NCI-H1092 treated with DMSO at 0.1 percent for 48 hours (cell line): Measurements from ENCODE around the gene HOXA5.

Source experiments
- DNase-seq: peaks from one replicate; lab custom pipeline; 2025; lab: John Stamatoyannopoulos, UW

The HOXA5 gene

GRCh38 chr7:27148031-27148755 lies 4.7 kb upstream of the HOXA5 start:
- no peak for DNase-seq

DNA sequence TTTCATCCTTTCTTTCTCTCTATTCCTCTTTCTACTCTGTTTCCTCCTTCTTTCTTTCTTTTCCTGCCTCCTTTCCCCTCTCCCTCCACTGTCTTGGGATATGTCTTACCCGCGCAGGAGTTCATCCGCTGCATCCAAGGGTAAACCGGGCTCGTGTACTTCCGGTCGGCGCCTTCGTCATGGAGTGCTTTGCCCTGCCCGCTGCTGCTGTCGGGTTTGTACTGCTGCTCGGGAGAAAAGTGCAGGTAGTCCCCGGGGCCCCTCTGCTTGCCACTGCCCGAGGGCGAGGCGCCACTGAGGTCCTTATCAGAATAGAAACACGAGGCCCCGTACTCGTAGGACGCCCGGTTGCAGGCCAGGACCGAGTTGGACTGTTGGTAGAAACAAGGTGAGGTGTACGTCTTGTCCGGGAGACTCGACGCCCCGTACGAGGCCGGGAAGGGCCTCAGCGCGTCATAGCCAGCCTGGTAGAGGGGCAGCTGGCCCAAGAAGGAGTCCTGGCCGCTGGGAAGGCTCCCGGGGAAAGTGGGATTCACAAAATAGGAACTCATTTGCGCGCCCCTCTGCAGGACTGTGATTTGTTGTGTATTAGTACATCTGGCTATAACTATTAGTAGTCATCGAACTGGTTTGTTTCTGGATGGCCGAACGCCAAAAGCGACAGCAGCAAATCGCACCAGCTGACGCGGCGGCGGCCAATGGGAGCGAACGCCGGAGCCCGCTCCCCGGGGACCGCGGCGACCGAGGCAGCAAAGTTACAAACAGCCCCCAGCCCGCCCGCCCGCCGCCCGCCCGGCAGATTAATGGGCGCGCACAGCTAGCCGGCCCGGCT lies 3.9 kb upstream of the HOXA5 start, which contains the start of gene HOXA6:
Gene HOXA6, minus strand, starts transcription at position 576 of the 832 bp plus-strand sequence. Its CDS starts 25 bp downstream, at position 551.
- no peak for DNase-seq

GRCh38 chr7:27146491-27147198 lies 3.2 kb upstream of the HOXA5 start:
- no peak for DNase-seq

DNA sequence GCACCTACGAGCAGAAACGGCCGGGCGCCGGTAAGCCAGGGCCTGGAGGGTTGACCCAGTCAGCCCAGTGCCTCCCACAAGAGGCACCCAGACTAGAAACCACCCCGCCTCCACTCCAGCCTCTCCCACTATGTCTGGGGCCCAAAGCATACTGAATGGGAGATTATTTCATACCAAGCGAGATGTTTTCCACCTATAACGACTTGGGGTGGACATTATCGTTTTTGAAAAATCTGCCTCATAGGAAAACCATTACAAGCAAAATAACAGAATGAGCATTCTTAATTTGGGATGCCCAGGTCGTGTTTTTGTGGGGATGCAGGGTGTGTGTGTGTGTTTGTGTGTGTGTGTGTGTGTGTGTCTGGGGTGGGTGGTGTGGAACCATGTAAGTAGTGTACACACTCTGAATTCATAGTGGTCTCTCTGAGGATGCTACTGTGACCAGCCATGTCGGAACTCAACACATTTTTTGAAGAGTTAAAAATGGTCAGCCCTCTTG lies 2.5 kb upstream of the HOXA5 start:
- no peak for DNase-seq

DNA sequence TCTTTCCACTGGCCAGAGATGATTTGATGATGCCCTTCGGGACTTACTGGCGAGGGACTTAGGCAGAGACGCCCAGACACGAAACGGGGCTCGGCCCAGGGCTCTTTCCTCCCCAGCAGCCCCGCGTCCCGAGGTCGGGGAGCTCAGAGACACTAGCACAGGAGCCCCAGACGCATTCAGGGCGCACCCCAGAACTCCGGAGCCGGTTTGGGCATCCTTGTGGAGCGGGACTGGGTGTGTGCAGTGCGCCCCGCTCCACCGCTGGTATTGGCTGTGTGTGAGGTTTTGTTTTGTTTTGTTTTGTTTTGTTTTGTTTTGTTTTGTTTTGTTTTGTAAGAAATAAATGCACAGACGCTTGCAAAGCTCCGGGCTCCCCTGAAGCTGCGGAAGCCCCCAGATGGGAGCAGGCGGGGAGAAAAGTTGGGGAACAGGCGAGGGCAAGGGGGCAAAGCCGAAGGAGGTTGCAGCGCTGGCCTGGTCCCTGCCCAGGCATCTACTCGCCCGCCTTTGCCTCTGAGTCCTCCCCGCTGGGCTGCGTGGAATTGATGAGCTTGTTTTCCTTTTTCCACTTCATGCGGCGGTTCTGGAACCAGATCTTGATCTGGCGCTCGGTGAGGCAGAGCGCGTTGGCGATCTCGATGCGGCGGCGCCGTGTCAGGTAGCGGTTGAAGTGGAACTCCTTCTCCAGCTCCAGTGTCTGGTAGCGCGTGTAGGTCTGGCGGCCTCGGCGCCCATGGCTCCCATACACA lies 1.9 kb upstream of the HOXA5 start:
- DNase-seq: no peak

DNA sequence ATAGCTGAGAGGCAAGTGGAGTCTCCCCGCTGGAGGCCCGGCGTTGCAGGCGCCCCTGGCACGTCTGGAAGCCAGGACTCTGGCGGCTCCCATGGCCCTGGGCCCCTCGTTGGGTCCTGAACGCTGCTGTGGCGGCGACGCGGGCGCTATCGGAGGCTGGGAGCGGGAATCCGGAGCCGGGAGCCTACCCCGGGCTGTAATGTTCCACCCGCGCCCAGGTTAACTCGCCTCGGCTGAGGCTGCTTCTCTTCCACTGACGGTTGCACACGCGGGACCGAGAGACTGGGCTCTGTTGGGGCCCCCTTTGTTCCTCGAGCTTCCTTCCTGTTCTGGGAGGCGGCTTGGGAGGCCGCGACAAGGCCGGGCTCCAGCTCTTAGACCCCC lies 1.3 kb upstream of the HOXA5 start:
- DNase-seq: no peak

- DNase-seq: no peak
Observed at GRCh38 chr7:27143950-27144780, 684 bp upstream of the HOXA5 start.

GRCh38 chr7:27142580-27143022 lies 880 bp downstream of the HOXA5 start:
- no peak for DNase-seq

- DNase-seq: no peak
Observed at GRCh38 chr7:27141923-27142579, 1.4 kb downstream of the HOXA5 start.

DNA sequence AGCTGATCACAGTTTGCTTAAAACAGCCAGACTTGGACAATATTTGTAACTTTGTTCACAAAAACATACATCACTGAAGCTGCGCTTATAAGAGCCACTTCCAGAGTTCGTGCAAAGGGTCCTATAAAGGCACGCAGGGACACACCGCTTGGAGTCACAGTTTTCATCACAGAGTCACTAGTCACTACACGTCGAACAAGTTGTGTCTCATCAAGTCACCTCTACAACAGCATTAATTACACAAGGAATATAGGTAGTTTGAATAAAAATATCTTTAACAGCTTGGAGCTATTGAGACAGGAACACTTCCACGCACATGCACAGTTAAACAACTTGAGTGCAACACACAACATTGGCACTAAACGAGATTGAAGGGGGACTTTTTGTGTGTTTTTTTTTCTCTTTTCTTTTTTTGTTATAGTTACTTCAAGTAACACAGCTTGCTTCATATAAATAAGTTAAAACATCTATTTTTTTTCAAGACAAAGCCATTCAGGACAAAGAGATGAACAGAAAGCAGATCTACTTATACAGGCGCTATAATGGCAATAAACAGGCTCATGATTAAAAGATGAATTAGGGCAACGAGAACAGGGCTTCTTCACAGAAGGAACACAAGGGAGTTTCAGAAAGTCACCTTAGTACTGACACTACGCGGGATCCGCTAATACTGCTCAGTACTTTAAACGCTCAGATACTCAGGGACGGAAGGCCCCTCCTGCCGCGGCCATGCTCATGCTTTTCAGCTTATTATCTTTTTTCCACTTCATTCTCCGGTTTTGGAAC lies 2.2 kb downstream of the HOXA5 start:
- DNase-seq: no peak

- no peak for DNase-seq
Observed at GRCh38 chr7:27140126-27140857, 3.2 kb downstream of the HOXA5 start.

- DNase-seq: no peak
Observed at GRCh38 chr7:27139334-27140125, 4.0 kb downstream of the HOXA5 start.

DNA sequence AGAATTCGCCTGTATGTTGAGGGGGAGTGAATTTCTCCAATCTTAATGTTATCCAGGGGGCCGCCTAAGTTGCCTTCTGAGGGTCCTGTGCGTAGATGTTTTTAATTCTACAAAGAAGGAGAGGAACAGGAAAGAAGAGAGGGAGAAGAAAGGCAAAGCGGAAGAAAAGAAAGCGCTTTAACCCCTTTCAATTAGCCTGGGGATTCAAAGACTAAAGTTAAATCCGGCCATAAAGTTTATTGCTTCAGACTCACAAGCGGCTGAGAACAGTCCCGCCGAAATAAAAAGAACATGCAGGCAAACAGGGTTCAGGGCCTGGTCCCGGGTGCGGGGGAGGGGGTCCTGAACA lies 4.5 kb downstream of the HOXA5 start:
- DNase-seq: no peak

DNA sequence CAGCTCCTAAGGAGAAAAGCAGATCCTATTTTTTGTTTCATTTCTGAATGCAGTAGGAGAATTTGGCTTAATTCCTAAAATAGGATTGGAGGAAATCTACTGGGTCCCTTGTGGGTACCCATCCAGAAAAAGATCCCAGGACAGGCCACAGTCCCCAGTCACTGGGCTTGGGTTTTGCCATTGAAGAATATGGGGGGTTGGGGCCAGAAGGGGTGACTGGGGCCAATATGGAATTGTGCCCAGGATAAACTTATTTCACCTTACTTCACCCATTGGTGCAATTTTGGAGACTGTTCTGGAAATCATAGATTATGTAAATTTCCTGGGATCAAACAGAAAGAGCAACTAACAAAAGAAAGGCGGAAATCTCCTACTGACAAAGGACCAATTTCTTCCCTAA lies 5.0 kb downstream of the HOXA5 start:
- DNase-seq: no peak

- DNase-seq: no peak
Observed at GRCh38 chr7:27137640-27138315, 5.7 kb downstream of the HOXA5 start.

- DNase-seq: no peak
Observed at GRCh38 chr7:27134392-27134791, 9.1 kb downstream of the HOXA5 start.
